Activated effector memory CD4-positive, alpha-beta T cell treated with Interleukin-2 at 50 U/mL for 16 hours (primary cell): ENCODE results near the gene CEP120.
"Not testable (repeated sequence)": the region's sequence is repeated elsewhere in the genome, so short reads cannot be mapped to it uniquely, and the experiment has no call there.

Experiments
- DNase-seq: peaks from one replicate; pipeline ENCODE4 v3.0.0-alpha.2; 2020

CEP120 gene

DNA sequence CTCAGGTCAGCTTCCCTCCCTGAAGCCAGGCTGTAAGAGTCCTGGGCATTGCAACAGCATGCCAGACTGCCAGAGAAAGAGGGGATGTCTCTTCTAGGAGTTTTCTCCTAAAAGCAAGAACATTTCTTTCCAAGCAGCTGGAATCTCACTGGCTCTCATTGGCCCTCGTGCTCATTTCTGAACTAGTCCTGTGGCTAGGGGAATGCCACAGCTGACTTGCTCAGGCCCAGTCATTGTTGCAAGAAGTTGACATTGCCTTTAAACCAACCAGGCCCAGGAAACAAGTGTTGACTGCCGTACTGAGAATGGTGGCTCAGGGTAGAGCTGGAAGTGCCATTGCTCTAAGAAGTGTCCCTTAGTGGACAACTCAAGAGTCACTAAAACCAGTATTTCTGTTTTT is 15.0 kb upstream of the CEP120 start:
- DNase-seq: no peak

- no peak for DNase-seq
Observed at GRCh38 chr5:123436201-123436600, 13.0 kb upstream of the CEP120 start.

DNA sequence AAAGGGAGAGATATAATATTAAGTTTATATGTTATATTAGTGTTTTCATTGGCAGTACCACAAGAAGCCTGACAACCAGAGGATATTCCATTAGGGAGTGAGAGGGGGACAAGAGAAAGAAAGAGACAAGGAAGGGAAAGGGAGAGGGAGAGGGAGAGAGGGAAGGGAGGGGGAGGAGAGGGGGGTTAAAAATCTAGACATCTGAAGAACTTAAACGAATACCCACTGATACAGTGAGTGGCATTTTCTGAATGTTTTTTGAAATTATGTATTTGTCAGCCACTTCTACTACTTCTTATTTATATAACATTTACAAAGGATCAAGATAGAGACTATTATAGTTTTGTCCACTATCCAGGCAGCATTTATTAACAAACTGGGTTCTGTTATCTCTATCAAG is 11.6 kb upstream of the CEP120 start:
- DNase-seq: no peak

GRCh38 chr5:123433596-123433995 is 10.4 kb upstream of the CEP120 start:
- DNase-seq: no peak

DNA sequence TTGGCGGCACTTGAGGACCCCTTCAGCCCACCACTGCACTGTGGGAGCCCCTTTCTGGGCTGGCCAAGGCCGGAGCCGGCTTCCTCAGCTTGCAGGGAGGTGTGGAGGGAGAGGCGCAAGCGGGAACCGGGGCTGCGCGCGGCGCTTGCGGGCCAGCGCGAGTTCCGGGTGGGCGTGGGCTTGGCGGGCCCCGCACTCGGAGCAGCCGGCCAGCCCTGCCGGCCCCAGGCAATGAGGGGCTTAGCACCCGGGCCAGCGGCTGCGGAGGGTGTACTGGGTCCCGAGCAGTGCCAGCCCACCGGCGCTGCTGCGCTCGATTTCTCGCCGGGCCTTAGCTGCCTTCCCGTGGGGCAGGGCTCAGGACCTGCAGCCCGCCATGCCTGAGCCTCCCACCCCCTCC is 7.2 kb upstream of the CEP120 start:
- not testable (repeated sequence) for DNase-seq

DNA sequence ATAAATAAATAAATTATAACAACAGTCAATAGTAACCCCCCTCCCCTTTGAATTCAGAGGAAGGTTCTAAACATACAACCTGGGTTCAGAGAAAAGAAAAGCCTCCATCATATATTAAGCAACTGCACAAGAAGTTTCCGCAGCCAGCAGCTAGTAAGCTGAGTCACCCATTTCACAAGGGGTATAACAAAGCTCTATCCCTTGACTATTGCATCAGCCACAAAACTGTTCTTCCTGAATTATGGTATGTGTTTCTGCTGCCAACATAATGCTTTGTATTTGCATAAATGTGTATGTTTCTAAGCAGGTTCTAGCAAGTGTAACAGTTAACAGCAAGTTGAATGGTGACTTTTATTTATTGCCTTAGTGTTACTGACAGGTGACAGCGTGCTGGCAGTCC is 6.8 kb upstream of the CEP120 start:
- DNase-seq: no peak

DNA sequence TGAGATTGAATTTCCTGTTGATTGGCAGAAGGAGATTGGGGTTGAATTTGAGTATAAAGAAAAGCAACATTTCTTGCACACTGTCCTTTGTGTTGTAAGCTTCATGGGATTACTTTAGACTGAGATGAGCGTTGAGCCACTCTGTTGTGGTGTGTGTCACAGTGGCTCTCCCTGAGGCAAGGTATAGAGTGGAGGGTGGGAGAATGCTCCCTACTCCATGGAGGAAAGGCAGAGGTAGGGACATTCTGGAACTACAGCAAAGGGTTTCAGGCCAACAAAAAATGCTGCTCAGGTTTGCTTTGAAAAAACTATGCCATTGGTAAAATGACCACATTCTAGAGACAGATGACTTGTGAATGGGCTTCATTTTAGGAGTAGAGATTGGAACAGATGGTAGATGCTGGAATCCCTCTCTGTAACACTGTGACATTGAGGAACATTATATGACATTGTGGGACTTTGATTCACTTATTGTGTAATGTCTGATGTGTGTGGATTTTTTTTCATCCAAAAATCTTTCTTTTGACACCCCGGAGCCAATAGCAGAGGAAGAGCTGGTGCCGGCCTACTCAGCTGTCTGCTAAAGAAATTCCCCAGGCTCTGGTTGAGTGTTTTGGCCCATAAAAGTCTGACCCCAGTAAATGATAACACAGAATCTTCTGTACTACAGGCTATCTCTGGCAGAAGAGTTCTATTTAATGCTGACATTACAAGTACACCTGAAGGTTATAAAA is 6.2 kb upstream of the CEP120 start:
- no peak for DNase-seq

GRCh38 chr5:123428521-123429220 is 5.5 kb upstream of the CEP120 start:
- no peak for DNase-seq

GRCh38 chr5:123427281-123427680 is 4.1 kb upstream of the CEP120 start:
- no peak for DNase-seq

GRCh38 chr5:123425431-123425830 is 2.2 kb upstream of the CEP120 start:
- no peak for DNase-seq

- DNase-seq: no peak
Observed at GRCh38 chr5:123422433-123423277, 548 bp downstream of the CEP120 start.

DNA sequence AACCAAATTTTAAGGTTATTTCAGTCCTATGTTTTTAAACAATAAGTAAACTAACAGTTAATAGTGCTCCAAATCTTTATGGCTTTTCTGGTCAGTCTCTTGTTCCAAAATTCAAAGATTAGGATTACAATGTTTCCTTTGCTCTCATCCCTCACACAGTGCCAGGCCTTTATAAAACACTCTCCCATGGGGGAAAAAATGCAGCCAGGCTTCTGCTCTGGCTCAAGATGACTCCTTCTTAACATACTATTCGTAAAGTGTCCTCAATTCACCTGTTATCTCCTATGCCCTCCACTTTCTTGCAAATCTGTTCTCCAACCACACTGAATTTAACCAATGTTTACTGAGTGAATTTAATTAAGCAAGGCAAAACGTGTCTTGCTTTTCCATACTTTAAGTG is 1.4 kb downstream of the CEP120 start:
- no peak for DNase-seq

- DNase-seq: no peak
Observed at GRCh38 chr5:123414974-123415373, 8.2 kb downstream of the CEP120 start.

GRCh38 chr5:123412206-123412605 is 11.0 kb downstream of the CEP120 start:
- no peak for DNase-seq

DNA sequence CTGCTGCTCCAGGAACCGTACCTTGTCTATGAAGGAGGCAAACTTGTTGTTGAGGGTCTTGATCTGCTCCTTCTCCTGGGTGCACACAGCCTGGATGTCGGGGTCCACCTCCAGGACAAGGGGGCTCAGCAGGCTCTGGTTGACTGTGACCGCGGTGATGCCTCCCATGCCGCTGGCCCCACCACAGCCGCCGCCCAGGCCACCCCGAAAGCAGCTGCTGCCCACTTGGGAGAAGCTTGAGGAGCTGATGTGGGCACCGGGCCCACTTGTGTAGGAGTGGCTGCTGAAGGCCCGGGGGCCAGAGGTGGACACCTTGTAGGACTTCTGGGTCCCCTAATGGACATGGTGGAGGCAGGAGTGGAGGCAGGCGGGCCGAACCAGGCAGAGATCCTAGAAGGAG is 21.2 kb downstream of the CEP120 start:
- not testable (repeated sequence) for DNase-seq

- DNase-seq: no peak
Observed at GRCh38 chr5:123401320-123401719, 21.9 kb downstream of the CEP120 start.

DNA sequence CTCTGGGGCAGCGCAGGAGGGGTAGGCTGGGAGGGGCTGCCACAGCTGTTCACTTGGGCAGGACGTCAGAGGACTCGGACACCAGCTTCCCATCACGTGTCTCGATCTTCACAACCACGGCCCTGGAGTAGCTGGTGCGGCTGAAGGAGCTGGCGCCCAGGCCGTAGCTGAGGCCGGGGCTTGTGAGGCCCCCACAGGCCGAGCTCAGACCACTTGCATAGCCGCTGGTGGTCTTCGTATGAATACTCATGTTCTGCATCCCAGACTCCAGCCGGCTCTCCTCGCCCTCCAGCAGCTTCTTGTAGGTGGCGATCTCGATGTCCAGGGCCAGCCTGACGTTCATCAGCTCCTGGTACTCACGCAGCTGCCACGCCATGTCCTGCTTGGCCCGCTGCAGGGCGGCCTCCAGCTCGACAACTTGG is 22.3 kb downstream of the CEP120 start:
- DNase-seq: not testable (repeated sequence)

DNA sequence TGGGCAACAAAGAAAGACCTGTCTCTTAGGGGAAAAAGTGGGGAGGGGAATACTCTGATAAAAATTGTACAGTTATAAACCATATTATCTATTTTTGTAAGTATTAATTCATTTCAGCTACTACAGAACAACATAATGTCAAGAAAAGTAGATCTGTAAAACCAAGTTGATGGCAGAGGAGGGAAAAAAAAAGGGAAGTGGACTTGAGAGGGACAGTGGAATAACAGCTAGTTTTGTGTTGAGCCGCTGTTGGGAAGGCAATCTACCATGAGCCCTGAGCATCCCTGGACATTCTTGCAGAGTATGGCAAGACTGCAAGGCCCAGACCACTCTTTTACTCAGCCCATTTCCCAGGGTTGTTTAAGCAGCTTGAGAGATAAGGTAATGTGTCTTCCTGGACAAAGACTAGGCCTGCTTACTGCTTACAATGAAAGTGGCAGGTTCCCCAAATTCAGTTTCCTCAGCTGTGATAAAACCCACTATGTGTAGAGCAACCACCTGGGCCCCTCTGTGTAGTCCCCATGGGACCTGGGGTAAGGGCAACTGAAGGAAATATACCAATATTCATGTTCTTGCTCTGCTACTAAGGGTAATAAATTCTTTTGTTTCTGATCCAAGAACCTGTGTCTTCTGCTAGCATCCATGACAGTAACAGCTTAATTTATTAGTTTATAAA is 25.0 kb downstream of the CEP120 start:
- no peak for DNase-seq

DNA sequence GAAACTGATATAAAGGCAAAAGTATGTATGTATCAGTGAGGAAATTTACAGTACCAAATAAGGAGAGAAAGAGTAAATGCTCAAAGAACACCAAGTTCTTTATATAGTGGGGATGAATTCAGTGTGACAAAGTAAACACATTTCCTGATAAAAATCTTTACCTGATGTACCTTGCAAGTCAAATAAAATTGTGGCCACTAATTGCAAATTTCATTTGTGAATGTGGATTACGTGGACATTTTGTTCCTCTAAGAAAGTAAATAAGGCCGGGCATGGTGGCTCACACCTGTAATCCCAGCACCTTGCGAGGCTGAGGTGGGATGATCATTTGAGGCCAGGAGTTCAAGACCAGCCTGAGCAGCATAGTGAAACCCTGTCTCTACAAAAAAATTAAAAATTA is 25.7 kb downstream of the CEP120 start:
- no peak for DNase-seq

DNA sequence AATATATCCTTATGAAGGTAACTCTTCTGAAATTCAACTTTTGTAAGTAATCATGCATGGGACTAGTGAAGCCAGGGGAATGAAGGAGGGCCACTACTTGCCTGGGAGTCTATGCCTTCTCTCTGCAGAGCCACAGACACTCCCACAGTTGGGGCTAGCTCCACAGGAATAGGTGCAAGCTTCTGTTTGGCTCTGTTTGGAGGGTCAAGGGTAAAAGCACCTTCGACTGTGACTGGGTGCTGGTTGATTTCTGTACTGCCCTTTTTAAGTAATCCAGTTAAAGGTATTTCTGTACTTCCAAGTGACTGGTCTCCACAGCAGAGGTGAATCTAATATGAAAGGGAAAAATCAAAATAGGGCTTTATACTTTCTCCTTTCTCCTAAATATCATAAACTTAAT is 32.2 kb downstream of the CEP120 start:
- DNase-seq: no peak

DNA sequence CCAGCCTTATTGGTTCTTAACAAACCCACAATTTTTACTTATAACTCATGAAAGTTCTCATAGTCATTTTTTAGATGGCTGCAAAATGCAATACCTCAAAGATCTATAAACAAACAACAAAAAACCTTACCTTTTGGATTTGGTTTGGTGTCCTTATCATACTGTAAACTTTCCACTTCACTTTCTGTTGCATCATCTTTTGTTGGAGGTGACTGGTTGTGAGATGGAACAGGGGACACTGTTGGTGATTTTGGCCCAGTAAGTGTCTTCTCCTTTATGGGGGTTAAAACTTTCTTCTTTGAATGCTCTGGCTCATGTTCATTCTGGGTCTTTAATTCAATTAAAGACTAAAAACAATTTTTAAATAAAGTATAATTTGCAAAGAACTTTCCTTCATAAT is 33.4 kb downstream of the CEP120 start:
- DNase-seq: no peak

GRCh38 chr5:123387313-123387712 is 35.9 kb downstream of the CEP120 start:
- DNase-seq: no peak

DNA sequence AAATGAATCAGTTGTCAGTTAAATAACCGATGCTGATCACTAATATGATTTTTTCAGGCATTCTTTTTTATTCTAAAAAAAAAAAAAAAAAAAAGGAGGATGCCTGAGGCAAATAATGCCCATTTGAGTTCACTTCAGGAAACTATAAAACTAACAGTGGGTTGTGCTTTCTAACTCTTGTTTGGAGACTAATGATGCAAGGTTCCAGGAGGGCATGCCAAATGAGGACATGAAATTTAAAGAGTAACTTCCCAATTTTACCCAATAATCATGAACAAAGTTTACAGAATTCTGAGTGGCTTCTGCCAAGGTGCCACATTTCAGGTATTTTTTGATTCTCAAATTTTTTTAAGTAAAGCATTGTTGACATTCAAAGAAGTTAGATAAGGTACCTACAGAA is 41.0 kb downstream of the CEP120 start:
- DNase-seq: no peak
